Measurements from ENCODE around the gene MX2. TPM values are rescaled to one million over a fixed set of nuclear protein-coding genes. Genes with fewer than 3 reads are reported as not detected.

MX2 gene
- total RNA-seq, 2 experiments from 2014 or later: 3.5 to 10.4 TPM

- Histone ChIP-seq H3K4me2 (ENCODE audit: low read length) (no peak overlapping the region), H3K4me3 (ENCODE audit: low read depth, low read length, poor library complexity, severe bottlenecking) (no peak overlapping the region), H2AFZ (ENCODE audit: low read length) (no peak overlapping the region), H4K20me1 (ENCODE audit: insufficient read depth, low read length) (no peaks in the 10 kb centered on the region), H3K9me2 (ENCODE audit: insufficient read depth, low read length) (no peaks in the 10 kb centered on the region), H3K27ac (ENCODE audit: low read depth, low read length, poor library complexity, severe bottlenecking) (no peak overlapping the region), H3K36me3 (ENCODE audit: insufficient read depth, low read length) (no peaks in the 10 kb centered on the region), H3K79me2 (ENCODE audit: insufficient read depth, low read depth, low read length) (no peaks in the 10 kb centered on the region), H3K9me3 (ENCODE audit: low read length) (no peaks in the 10 kb centered on the region), H3K4me1 (ENCODE audit: insufficient read depth, low read length, poor library complexity, severe bottlenecking) (no peaks in the 10 kb centered on the region)
- CTCF ChIA-PET (ENCODE audit: unreplicated experiment): no interaction called here
- no TSS peak for BruUV-seq (replicated peaks)
- POLR2A ChIA-PET: interaction anchor here (0.7 kb wide), 1 partner anchor 18 kb away, joined by 3 read pairs; no protein-coding TSS in a partner anchor
- intact Hi-C loops (cut with micrococcal nuclease; ENCODE audit: unreplicated experiment): no loop called here
- no peak for DNase-seq (ENCODE audit: low spot score)
- TF ChIP-seq EZH2phosphoT487 (IDR thresholded peaks at IDR 0.05; ENCODE audit: borderline replicate concordance, low read depth, low read length) (no peak), CTCF (conservative IDR thresholded peaks at IDR 0.05; ENCODE audit: low read length) (no peak)
Measured at GRCh38 chr21:41390043-41390639, 28.3 kb downstream of the MX2 start.

- ChIA-PET CTCF (ENCODE audit: unreplicated experiment) (no interaction called here), POLR2A (no interaction called here)
- Histone ChIP-seq H2AFZ (ENCODE audit: low read length) (no peak overlapping the region), H3K79me2 (ENCODE audit: insufficient read depth, low read depth, low read length) (no peaks in the 10 kb centered on the region), H3K4me1 (ENCODE audit: insufficient read depth, low read length, poor library complexity, severe bottlenecking) (no peaks in the 10 kb centered on the region), H4K20me1 (ENCODE audit: insufficient read depth, low read length) (no peaks in the 10 kb centered on the region), H3K9me3 (ENCODE audit: low read length) (no peaks in the 10 kb centered on the region), H3K36me3 (ENCODE audit: insufficient read depth, low read length) (no peaks in the 10 kb centered on the region), H3K9me2 (ENCODE audit: insufficient read depth, low read length) (no peaks in the 10 kb centered on the region), H3K27ac (ENCODE audit: low read depth, low read length, poor library complexity, severe bottlenecking) (no peak overlapping the region), H3K4me2 (ENCODE audit: low read length) (no peak overlapping the region), H3K4me3 (ENCODE audit: low read depth, low read length, poor library complexity, severe bottlenecking) (no peak overlapping the region)
- intact Hi-C loops (cut with micrococcal nuclease; ENCODE audit: unreplicated experiment): no loop called here
- BruUV-seq (replicated peaks): no TSS peak
- DNase-seq (ENCODE audit: low spot score): no peak
- no peak for TF ChIP-seq EZH2phosphoT487 (IDR thresholded peaks at IDR 0.05; ENCODE audit: borderline replicate concordance, low read depth, low read length)
Measured at GRCh38 chr21:41393876-41394465, 32.1 kb downstream of the MX2 start.

GRCh38 chr21:41396558-41397075 is 34.8 kb downstream of the MX2 start:
- H4K20me1 ChIP-seq (ENCODE audit: insufficient read depth, low read length): no peaks in the 10 kb centered on the region
- no TSS peak for BruUV-seq (replicated peaks)
- no peak for DNase-seq (ENCODE audit: low spot score)
- H3K4me2 ChIP-seq (ENCODE audit: low read length): no peak overlapping the region
- no peaks in the 10 kb centered on the region for H3K36me3 ChIP-seq (ENCODE audit: insufficient read depth, low read length)
- intact Hi-C loops (cut with micrococcal nuclease; ENCODE audit: unreplicated experiment): no loop called here
- POLR2A ChIA-PET: no interaction called here
- no peaks in the 10 kb centered on the region for H3K79me2 ChIP-seq (ENCODE audit: insufficient read depth, low read depth, low read length)
- H3K4me3 ChIP-seq (ENCODE audit: low read depth, low read length, poor library complexity, severe bottlenecking): no peak overlapping the region
- H3K9me3 ChIP-seq (ENCODE audit: low read length): no peaks in the 10 kb centered on the region
- H3K9me2 ChIP-seq (ENCODE audit: insufficient read depth, low read length): no peaks in the 10 kb centered on the region
- H3K27ac ChIP-seq (ENCODE audit: low read depth, low read length, poor library complexity, severe bottlenecking): no peak overlapping the region
- no peak overlapping the region for H2AFZ ChIP-seq (ENCODE audit: low read length)
- CTCF ChIA-PET (ENCODE audit: unreplicated experiment): no interaction called here
- no peaks in the 10 kb centered on the region for H3K4me1 ChIP-seq (ENCODE audit: insufficient read depth, low read length, poor library complexity, severe bottlenecking)
- no peak for TF ChIP-seq CTCF (conservative IDR thresholded peaks at IDR 0.05; ENCODE audit: low read length)
- no peak for TF ChIP-seq EZH2phosphoT487 (IDR thresholded peaks at IDR 0.05; ENCODE audit: borderline replicate concordance, low read depth, low read length)
